Stimulated activated CD4-positive, alpha-beta T cell treated with anti-CD3 and anti-CD28 coated beads, Interleukin-4, amount 100 ng/mL, for 1 hour (primary cell): ENCODE measurements around the gene CBX2.
"Not testable (repeated sequence)": the region's sequence is repeated elsewhere in the genome, so short reads cannot be mapped to it uniquely, and the experiment has no call there.

Source experiments
- DNase-seq: peaks from one replicate; pipeline ENCODE4 v3.0.0-alpha.2; 2020

Gene CBX2

GRCh38 chr17:79772726-79773125, 5.2 kb upstream of the CBX2 start:
- DNase-seq, result not testable (repeated sequence)

- no peak for DNase-seq
Measured at GRCh38 chr17:79774561-79774975, 3.4 kb upstream of the CBX2 start.

GRCh38 chr17:79775632-79776031, 2.3 kb upstream of the CBX2 start:
- no peak for DNase-seq

- no peak for DNase-seq
Measured at GRCh38 chr17:79776376-79777119, 1.4 kb upstream of the CBX2 start.

GRCh38 chr17:79777120-79777893, 641 bp upstream of the CBX2 start:
- DNase-seq, result no peak

GRCh38 chr17:79778504-79779083, 646 bp downstream of the CBX2 start:
- DNase-seq, result no peak

- DNase-seq, result no peak
Measured at GRCh38 chr17:79779084-79779529, 1.2 kb downstream of the CBX2 start.

- no peak for DNase-seq
Measured at GRCh38 chr17:79779661-79780365, 1.9 kb downstream of the CBX2 start.

GRCh38 chr17:79781012-79781650, 3.2 kb downstream of the CBX2 start:
- no peak for DNase-seq

- no peak for DNase-seq
Measured at GRCh38 chr17:79781736-79782575, 4.0 kb downstream of the CBX2 start.

- DNase-seq, result no peak
Measured at GRCh38 chr17:79783891-79784290, 5.9 kb downstream of the CBX2 start.

- DNase-seq, result no peak
Measured at GRCh38 chr17:79784353-79785016, 6.5 kb downstream of the CBX2 start.

GRCh38 chr17:79785017-79785899, 7.3 kb downstream of the CBX2 start:
- no peak for DNase-seq

GRCh38 chr17:79785900-79786810, 8.2 kb downstream of the CBX2 start:
- DNase-seq, result no peak

GRCh38 chr17:79786930-79787643, 9.1 kb downstream of the CBX2 start:
- DNase-seq, result no peak

- no peak for DNase-seq
Measured at GRCh38 chr17:79788455-79788854, 10.5 kb downstream of the CBX2 start.

- no peak for DNase-seq
Measured at GRCh38 chr17:79788989-79789942, 11.3 kb downstream of the CBX2 start.
